Gastrocnemius medialis (tissue), 4 donors: ENCODE measurements around the gene ATOH8.

Source experiments
- POLR2A ChIP-seq, 2 donors: fragments of 450-650 bp; IDR thresholded peaks; one replicate each; pipeline ENCODE4 v1.6.1; 2017; ENCODE audit warnings: antibody characterized with exemption in 2 of 2, mild to moderate bottlenecking in 2 of 2, moderate library complexity in 2 of 2
- TF ChIP-seq, protein P1 (sequence below), 5 experiments: fragments of 450-650 bp in 3 of 5; fragments of 200-600 bp in 2 of 5; sonication (generic) in 2 of 5; IDR thresholded peaks in 4 of 5; conservative IDR thresholded peaks in 1 of 5; 1 replicate in 4 of 5; 2 replicates in 1 of 5; pipeline ENCODE4 v1.5.1; 2016 to 2019; ENCODE audit warnings: antibody characterized with exemption in 5 of 5, mild to moderate bottlenecking in 3 of 5, moderate library complexity in 3 of 5

DNA sequence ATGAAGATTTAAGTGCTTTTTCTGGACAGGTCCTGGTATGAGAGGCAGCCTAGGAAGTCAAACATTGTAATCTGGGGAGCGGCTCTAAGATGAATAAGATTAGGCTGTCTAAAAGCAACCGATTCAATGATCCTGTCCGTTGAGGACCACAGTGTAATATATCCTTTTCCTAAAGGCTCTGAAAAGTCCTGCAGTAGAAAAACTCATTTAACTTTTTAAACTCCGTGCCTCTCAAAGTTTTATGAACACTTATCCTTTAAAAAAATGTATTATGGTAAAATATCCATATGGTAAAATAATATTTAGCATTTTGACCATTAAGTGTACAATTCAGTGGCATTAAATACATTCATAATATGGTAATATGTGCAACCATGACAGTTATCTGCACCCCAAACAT is 39.8 kb downstream of the ATOH8 start:
- TF ChIP-seq, protein P1, sequence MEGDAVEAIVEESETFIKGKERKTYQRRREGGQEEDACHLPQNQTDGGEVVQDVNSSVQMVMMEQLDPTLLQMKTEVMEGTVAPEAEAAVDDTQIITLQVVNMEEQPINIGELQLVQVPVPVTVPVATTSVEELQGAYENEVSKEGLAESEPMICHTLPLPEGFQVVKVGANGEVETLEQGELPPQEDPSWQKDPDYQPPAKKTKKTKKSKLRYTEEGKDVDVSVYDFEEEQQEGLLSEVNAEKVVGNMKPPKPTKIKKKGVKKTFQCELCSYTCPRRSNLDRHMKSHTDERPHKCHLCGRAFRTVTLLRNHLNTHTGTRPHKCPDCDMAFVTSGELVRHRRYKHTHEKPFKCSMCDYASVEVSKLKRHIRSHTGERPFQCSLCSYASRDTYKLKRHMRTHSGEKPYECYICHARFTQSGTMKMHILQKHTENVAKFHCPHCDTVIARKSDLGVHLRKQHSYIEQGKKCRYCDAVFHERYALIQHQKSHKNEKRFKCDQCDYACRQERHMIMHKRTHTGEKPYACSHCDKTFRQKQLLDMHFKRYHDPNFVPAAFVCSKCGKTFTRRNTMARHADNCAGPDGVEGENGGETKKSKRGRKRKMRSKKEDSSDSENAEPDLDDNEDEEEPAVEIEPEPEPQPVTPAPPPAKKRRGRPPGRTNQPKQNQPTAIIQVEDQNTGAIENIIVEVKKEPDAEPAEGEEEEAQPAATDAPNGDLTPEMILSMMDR (IDR thresholded peaks at IDR 0.05 in 4 of 5, conservative IDR thresholded peaks at IDR 0.05 in 1 of 5), result no peak
- no peak for TF ChIP-seq POLR2A (IDR thresholded peaks at IDR 0.05)
